ENCODE measurements around the gene BCL2L11. TPM values are rescaled to one million over a fixed set of nuclear protein-coding genes. Genes with fewer than 3 reads are reported as not detected.

The BCL2L11 gene
- total and polyA plus RNA-seq, 9 of the 15 experiments (the other 6 are each of a cell fraction or from before 2014, with no cell fraction given): 2.2 to 18.8 (median 5.0) TPM

- TF ChIP-seq HDAC1 (IDR thresholded peaks at IDR 0.05) (peak in 1 of 2 experiments; percentile 75; a peak in 2 of 4 replicates), NEUROD1 (IDR thresholded peaks at IDR 0.05; ENCODE audit: borderline replicate concordance, low read depth, low read length, partially characterized antibody) (peak; percentile 48), YY1 (IDR thresholded peaks at IDR 0.05; ENCODE audit: borderline replicate concordance in 1 of 3, control insufficient read depth in 1 of 3, extremely low read depth in 1 of 3, insufficient read depth in 3 of 3, insufficient read length in 1 of 3, insufficient replicate concordance in 2 of 3, low read depth in 1 of 3, low read length in 2 of 3) (peak in 2 of 3 experiments; percentile 34 to 55), SPI1 (IDR thresholded peaks at IDR 0.05; ENCODE audit: borderline replicate concordance, low read depth, low read length) (0 out of 2 replicates have a peak, but pooled peaks have one; percentile 4), FOXM1 (IDR thresholded peaks at IDR 0.05; ENCODE audit: low read depth) (peak; percentile 54; the same call in 1 of the 2 replicates), FOXM1 (CRISPR knock-in tag; IDR thresholded peaks at IDR 0.05; ENCODE audit: low read depth) (no peak), MEIS2 (IDR thresholded peaks at IDR 0.05; ENCODE audit: partially characterized antibody) (peak; percentile 93), MLLT1 (IDR thresholded peaks at IDR 0.05) (peak in 1 of 2 experiments; percentile 27; a peak in 1 of 4 replicates), POLR2H (tag; IDR thresholded peaks at IDR 0.05; ENCODE audit: low read depth) (peak; percentile 51; the same call in 1 of the 2 replicates), CTBP1 (IDR thresholded peaks at IDR 0.05; ENCODE audit: borderline replicate concordance) (peak; percentile 62), NFIC (IDR thresholded peaks at IDR 0.05) (peak; percentile 63), BCOR (IDR thresholded peaks at IDR 0.05) (peak; percentile 34; the same call in 1 of the 2 replicates), SMARCA4 (IDR thresholded peaks at IDR 0.05) (peak; percentile 87), NRF1 (conservative IDR thresholded peaks at IDR 0.05 in 1 of 2, IDR thresholded peaks at IDR 0.05 in 1 of 2) (peak in 1 of 2 experiments; percentile 5; a peak in 1 of 4 replicates), STAT5A (IDR thresholded peaks at IDR 0.05; ENCODE audit: borderline replicate concordance, low read length) (peak; percentile 53; the same call in 1 of the 2 replicates)
These were observed 48.0 kb downstream of the BCL2L11 start (continued) for GRCh38 chr2:111168528-111169239.
